ENCODE results near the gene PRKCB.
"Not testable (repeated sequence)": the region's sequence is repeated elsewhere in the genome, so short reads cannot be mapped to it uniquely, and the experiment has no call there.

The PRKCB gene

DNA sequence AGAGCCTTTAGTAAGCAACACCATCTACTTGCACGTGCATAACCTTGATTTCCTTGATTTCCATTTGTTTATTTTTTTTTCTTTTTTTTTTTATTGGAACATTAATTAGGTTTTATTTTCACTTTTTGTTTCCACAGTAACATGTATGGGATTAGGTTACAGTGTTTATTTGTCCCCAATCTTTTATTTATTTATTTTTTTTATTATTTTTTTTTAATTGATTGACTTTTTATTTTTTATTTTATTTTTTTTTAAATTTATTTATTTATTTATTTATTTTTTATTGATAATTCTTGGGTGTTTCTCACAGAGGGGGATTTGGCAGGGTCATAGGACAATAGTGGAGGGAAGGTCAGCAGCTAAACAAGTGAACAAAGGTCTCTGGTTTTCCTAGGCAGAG, 272.3 kb downstream of the PRKCB start:
- not testable (repeated sequence) for DNase-seq

- no peak for DNase-seq
Observed at GRCh38 chr16:24111724-24112302, 276.0 kb downstream of the PRKCB start.

- DNase-seq, result no peak
Observed at GRCh38 chr16:24113115-24113745, 277.4 kb downstream of the PRKCB start.

DNA sequence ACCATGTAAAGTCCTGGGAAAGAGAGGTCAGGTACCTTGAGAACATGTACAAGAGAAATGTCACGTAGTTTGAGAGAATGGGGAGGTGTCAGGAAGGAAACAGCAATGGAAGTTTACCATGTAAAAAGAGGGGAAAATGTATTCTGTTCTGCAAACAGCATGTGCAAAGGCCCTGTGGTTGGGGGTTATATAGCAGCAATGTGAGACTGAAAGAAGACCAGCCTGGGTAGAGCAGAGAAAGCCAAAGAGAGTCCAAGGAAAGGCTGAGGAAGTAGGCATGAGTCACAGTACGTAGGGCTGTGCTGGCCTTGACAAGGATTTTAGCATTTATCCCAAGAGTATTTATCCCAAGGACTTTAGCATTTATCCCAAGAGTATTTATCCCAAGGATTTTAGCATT, 279.1 kb downstream of the PRKCB start:
- no peak for DNase-seq

GRCh38 chr16:24116046-24116776, 280.4 kb downstream of the PRKCB start:
- DNase-seq, result no peak

- no peak for DNase-seq
Observed at GRCh38 chr16:24116989-24117388, 281.2 kb downstream of the PRKCB start.

- DNase-seq, result no peak
Observed at GRCh38 chr16:24117680-24118079, 281.9 kb downstream of the PRKCB start.

GRCh38 chr16:24118126-24118821, 282.5 kb downstream of the PRKCB start:
- no peak for DNase-seq

DNA sequence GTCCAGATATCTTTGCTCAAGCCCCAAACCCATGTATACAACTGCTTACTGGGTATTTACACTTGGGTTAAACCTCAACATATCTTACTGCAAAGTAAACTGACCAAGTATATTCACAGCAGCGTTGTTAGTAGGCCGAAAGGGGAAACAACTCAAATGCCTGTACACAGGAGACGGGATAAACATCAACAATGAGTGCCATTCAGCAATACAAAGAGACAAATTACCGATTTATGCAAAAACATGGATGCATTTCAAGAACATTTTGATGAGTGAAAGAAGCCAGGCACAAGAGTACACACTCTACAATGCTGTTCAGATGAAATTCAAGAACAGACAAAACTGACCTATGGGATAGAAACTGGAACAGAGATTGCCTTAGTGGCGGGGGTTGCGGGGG, 284.0 kb downstream of the PRKCB start:
- DNase-seq, result no peak

DNA sequence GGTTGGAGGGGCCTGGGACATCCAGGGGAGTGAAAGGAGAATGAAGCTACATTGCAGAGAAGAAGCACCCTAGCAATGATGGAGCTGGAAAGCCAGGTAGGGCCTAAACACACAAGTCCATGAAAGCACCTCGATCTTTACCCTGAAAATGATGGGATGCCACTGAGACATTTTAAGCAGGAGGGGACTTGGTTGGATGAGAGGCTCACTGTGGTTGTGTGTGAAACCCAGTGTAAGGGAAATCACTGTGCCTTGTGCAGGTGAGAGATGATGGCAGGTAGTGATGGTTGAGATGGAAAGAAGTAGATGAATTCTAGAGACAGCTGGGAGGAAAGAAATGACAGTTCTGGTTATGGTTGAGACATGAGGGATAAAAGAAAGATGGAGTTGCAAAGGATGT, 287.5 kb downstream of the PRKCB start:
- DNase-seq, result no peak

GRCh38 chr16:24124291-24124690, 288.5 kb downstream of the PRKCB start:
- DNase-seq, result no peak

GRCh38 chr16:24125214-24125613, 289.4 kb downstream of the PRKCB start:
- DNase-seq, result no peak

DNA sequence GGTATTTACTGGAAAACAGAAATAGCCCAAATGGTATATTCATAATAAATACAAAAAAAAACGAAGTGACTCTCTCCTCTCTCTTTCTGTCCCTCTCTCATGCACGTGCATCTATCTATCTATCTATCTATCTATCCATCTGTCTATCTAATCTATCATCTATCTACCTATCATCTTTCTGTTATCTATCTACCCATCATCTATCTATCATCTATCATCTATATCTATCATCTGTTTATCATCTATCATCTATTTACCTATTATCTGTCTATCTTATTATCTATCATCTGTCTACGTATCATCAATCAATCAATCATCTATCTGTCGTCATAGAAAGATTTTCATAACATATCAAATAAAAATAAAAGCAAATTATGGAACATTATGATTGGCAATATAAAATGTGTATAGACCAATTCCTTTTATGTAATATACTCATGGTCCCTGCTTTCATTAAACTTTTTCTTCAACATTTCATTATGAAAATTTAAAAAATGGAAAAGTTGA, 293.7 kb downstream of the PRKCB start:
- no peak for DNase-seq

GRCh38 chr16:24130494-24131085, 294.8 kb downstream of the PRKCB start:
- no peak for DNase-seq

- DNase-seq, result no peak
Observed at GRCh38 chr16:24131294-24131693, 295.5 kb downstream of the PRKCB start.

DNA sequence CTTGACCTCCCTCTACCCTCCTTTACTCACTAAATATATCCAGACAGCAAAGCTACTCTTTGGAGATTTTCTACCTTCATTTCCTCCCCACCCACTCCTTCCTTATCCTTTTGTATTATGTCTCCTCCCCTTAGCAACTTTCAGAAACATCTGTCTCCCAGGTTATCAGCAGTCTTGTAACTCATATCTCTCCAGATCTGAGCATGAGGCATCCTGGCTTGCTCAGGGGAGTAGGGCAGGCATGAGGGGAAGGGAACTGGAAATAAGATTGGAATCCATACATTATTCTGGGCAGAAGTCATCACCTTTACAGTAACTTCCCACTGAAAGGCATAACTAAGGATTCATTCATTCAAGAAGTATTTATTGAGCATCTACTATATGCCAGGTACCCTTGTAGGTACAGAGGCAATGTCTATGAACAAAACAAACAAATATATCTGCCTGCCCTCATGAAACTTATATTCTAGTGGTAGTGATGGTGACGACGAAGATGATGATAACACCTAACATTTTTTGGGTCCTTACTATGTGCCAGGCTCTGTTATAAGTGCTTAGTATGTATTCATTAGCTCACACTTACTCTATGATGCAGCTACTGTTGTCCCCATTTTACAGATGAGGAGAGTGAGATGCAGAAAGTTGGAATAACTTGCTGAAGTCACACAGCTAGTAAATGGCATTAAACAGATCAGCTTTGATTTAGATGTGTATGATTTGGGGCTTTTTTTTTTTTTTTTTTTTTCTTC, 296.4 kb downstream of the PRKCB start:
- DNase-seq, result no peak

- no peak for DNase-seq
Observed at GRCh38 chr16:24132797-24133155, 297.0 kb downstream of the PRKCB start.

DNA sequence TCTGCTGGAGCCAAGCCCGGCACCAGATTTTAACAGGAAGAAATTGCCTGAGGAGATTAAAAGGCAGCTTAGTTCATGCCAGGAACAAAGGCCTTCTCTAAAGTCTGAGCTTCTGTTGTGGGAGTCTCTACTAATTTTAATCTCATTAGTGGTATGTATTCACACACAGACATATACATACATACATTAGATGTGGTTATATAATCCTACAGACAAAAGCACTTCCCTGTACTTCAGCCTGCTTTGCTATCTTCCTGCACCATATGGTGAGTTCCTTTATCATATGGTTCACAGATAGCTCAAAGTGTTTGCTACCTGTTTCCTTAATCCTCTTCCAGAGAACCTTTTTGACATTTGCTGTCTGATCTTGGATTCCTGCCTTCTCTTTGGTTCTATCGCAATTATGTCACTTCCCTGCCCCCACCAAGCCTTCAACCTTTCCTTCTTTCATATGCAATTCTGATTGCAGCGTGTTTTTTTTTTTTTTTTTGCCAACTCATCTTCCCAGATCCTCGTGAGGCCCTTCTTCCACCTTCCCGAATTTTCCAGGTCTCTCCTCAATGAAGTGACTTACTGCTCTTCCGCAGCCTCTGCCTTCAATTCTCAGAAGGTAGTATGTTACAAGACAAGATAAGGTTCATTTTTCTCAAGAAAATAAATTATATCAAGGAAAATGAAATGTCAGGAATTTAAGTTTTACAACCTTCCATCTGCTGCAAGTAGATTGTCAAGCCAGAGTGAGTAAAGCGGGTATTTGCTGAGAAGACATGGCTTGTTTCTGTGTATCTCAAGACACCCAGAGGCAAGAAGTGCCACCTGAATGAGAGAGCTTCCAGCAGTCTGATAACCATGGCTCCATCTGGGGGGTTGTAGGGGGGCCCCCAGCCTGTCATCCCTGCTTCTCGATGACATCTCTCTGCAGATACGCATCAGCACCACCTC, 300.1 kb downstream of the PRKCB start:
- no peak for DNase-seq

DNA sequence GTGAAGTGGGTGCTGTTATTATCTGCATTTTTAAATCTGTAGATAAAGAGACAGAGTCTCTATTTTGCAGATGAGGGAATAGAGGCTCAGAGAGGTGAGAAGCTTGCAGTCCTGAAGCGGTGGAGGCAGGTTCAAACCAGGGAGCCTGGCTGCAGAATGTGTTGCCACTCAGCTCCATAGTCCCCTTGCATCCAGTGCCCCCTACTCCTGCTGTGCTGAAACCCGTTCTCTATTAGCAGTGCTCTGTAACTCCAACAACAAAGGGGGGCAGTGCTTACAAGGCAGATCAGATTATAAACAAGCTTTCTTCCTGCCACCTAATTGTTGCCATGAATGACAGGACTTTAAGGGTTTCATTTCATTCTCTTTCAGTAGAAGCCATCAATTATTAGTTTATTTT, 302.2 kb downstream of the PRKCB start:
- no peak for DNase-seq

GRCh38 chr16:24138575-24138974, 302.8 kb downstream of the PRKCB start:
- DNase-seq, result no peak

DNA sequence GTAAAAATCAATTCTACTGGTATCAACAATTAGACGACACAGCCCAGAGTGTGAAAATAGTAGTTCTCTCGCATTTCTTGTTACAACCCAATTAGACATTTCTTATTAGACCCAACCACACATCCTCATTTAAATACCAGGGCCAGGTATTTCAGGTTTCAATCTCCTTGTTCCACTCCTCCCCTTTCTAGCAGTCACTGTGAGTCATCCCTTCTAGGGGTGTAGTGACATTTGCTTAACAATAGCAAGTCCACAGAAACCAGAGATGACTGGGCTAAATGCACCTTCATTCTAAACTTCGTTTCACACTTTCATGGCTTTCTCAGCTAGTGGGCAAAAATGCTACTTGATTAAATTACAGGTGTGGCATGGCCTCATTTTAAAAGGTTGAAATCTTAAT, 303.5 kb downstream of the PRKCB start:
- DNase-seq, result no peak
